ENCODE results near the gene SLC39A11. TPM values are rescaled to one million over a fixed set of nuclear protein-coding genes. Genes with fewer than 3 reads are reported as not detected.

The SLC39A11 gene
- total RNA-seq, 1 experiment from 2014 or later, result 46.4 TPM

DNA sequence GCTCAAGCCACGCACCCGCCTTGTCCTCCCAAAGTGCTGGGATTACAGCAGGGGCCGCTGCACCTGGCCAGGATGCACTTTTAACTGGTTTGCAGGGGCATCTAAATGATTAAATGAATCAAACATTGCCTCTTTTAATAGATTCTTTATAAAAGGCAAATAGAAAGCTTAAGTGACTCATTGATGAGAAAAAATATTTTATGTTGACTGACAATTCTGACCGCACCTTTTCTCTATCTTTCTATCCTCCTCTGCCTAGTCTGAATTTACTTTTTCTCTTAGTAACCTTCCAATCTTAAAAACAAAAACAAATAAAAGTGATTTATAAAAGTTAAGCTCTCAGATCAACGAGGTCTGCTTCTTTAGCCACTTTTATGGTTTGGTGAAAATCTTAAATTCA lies 35.3 kb downstream of the SLC39A11 start:
- CTCF ChIA-PET, result no interaction called here
- peaks cover 19 to 22% of the 10 kb centered on the region in 2 experiments for H3K4me1 ChIP-seq (ENCODE audit: control insufficient read depth in 1 of 2, insufficient read depth in 2 of 2, low read length in 2 of 2)
- BruUV-seq (replicated peaks), result no TSS peak
- POLR2A ChIA-PET, result no interaction called here
- ATAC-seq, result no peak
- no peaks in the 10 kb centered on the region for H3K27me3 ChIP-seq (ENCODE audit: insufficient read depth, low read length)
- no peaks in the 10 kb centered on the region for H3K79me2 ChIP-seq (ENCODE audit: insufficient read depth, low read length)
- H3K27ac ChIP-seq (ENCODE audit: low read depth, low read length), result no peak overlapping the region
- no peak for TF ChIP-seq CBX3 (IDR thresholded peaks at IDR 0.05; ENCODE audit: low read depth)
- TF ChIP-seq TCF7L2 (IDR thresholded peaks at IDR 0.05; ENCODE audit: borderline replicate concordance, extremely low read depth, insufficient read depth, insufficient read length), result no peak
- TF ChIP-seq FOSL1 (IDR thresholded peaks at IDR 0.05; ENCODE audit: low read depth), result no peak
- no peak for TF ChIP-seq POLR2AphosphoS5 (IDR thresholded peaks at IDR 0.05; ENCODE audit: low read depth, low read length)
- TF ChIP-seq EZH2 (IDR thresholded peaks at IDR 0.05), result no peak
- TF ChIP-seq EZH2phosphoT487 (IDR thresholded peaks at IDR 0.05; ENCODE audit: borderline replicate concordance), result no peak
- TF ChIP-seq RAD21 (IDR thresholded peaks at IDR 0.05; ENCODE audit: low read depth), result no peak
- no peak for TF ChIP-seq JUND (IDR thresholded peaks at IDR 0.05)
- TF ChIP-seq, protein P1, sequence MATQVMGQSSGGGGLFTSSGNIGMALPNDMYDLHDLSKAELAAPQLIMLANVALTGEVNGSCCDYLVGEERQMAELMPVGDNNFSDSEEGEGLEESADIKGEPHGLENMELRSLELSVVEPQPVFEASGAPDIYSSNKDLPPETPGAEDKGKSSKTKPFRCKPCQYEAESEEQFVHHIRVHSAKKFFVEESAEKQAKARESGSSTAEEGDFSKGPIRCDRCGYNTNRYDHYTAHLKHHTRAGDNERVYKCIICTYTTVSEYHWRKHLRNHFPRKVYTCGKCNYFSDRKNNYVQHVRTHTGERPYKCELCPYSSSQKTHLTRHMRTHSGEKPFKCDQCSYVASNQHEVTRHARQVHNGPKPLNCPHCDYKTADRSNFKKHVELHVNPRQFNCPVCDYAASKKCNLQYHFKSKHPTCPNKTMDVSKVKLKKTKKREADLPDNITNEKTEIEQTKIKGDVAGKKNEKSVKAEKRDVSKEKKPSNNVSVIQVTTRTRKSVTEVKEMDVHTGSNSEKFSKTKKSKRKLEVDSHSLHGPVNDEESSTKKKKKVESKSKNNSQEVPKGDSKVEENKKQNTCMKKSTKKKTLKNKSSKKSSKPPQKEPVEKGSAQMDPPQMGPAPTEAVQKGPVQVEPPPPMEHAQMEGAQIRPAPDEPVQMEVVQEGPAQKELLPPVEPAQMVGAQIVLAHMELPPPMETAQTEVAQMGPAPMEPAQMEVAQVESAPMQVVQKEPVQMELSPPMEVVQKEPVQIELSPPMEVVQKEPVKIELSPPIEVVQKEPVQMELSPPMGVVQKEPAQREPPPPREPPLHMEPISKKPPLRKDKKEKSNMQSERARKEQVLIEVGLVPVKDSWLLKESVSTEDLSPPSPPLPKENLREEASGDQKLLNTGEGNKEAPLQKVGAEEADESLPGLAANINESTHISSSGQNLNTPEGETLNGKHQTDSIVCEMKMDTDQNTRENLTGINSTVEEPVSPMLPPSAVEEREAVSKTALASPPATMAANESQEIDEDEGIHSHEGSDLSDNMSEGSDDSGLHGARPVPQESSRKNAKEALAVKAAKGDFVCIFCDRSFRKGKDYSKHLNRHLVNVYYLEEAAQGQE (IDR thresholded peaks at IDR 0.05; ENCODE audit: low read depth), result no peak
- TF ChIP-seq EGR1 (IDR thresholded peaks at IDR 0.05; ENCODE audit: low read depth), result no peak
- TF ChIP-seq SRF (IDR thresholded peaks at IDR 0.05; ENCODE audit: low read depth), result no peak
- H3K9ac ChIP-seq (ENCODE audit: low read length), result no peak overlapping the region
- no peak overlapping the region for H3K4me2 ChIP-seq (ENCODE audit: low read length)
- no peaks in the 10 kb centered on the region for H4K20me1 ChIP-seq (ENCODE audit: insufficient read depth)
- no peaks in the 10 kb centered on the region for H3K9me2 ChIP-seq (ENCODE audit: insufficient read depth)
- no peaks in the 10 kb centered on the region for H3K9me3 ChIP-seq (ENCODE audit: control insufficient read depth in 1 of 2, insufficient read depth in 1 of 2, low read depth in 1 of 2, low read length in 2 of 2)
- DNase-seq (ENCODE audit: low read depth, low spot score), result no peak
- H3K36me3 ChIP-seq (ENCODE audit: control insufficient read depth in 1 of 2, insufficient read depth in 2 of 2, low read length in 2 of 2), result no peaks in the 10 kb centered on the region
- H3K4me3 ChIP-seq (replicated peaks in 1 of 2; ENCODE audit: low read depth in 1 of 2, low read length in 2 of 2), result no peak overlapping the region
- RAD21 ChIA-PET (ENCODE audit: low non-redundant PET in 1 of 2, low total read pairs in 2 of 2, uncharacterized antibody in 2 of 2, unreplicated experiment in 2 of 2), result no interaction called here
- intact Hi-C loops (cut with micrococcal nuclease), result no loop called here
- H2AFZ ChIP-seq (ENCODE audit: low read depth, low read length, poor library complexity, severe bottlenecking), result no peak overlapping the region
